ENCODE data around the gene F10.

GRCh38 chr13:113145496-113145895 lies 22.9 kb downstream of the F10 start:
- TF ChIP-seq, protein P1, sequence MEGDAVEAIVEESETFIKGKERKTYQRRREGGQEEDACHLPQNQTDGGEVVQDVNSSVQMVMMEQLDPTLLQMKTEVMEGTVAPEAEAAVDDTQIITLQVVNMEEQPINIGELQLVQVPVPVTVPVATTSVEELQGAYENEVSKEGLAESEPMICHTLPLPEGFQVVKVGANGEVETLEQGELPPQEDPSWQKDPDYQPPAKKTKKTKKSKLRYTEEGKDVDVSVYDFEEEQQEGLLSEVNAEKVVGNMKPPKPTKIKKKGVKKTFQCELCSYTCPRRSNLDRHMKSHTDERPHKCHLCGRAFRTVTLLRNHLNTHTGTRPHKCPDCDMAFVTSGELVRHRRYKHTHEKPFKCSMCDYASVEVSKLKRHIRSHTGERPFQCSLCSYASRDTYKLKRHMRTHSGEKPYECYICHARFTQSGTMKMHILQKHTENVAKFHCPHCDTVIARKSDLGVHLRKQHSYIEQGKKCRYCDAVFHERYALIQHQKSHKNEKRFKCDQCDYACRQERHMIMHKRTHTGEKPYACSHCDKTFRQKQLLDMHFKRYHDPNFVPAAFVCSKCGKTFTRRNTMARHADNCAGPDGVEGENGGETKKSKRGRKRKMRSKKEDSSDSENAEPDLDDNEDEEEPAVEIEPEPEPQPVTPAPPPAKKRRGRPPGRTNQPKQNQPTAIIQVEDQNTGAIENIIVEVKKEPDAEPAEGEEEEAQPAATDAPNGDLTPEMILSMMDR (IDR thresholded peaks at IDR 0.05) = no peak
- no peak for TF ChIP-seq POLR2A (IDR thresholded peaks at IDR 0.05)
